Kidney (tissue), 14 donors: ENCODE data around the gene TRAPPC12. TPM values are rescaled to one million over a fixed set of nuclear protein-coding genes. Genes with fewer than 3 reads are reported as not detected.

Experiments used
- DNase-seq, 5 donors: peaks; one replicate each; pipeline ENCODE4 v3.0.0-alpha.2; 2013 to 2020
- FAIRE-seq: peaks from 2 replicates; lab custom pipeline; 2012; peaks lifted over from hg19 to GRCh38; lab: Jason Lieb, UNC
- H3K27ac ChIP-seq, 2 donors: one replicate each; pipeline ENCODE4 v1.7.0; 2013; ENCODE audit warnings: low read depth in 2 of 2, low read length in 2 of 2, inconsistent platforms in 1 of 2
- H3K27me3 ChIP-seq: one replicate; pipeline ENCODE4 v1.7.1; 2013; ENCODE audit warnings: low read length, inconsistent platforms; ENCODE audit not compliant: control insufficient read depth, insufficient read depth
- H3K36me3 ChIP-seq, 3 donors: one replicate each; pipeline versions ENCODE4 v1.7.0 to v1.7.1; 2013; ENCODE audit warnings: low read length in 3 of 3, control low read depth in 1 of 3, inconsistent platforms in 1 of 3; ENCODE audit not compliant: insufficient read depth in 3 of 3, control insufficient read depth in 2 of 3
- H3K4me1 ChIP-seq, 3 donors: one replicate each; pipeline versions ENCODE4 v1.7.0 to v1.7.1; 2013; ENCODE audit warnings: low read length in 3 of 3, inconsistent platforms in 1 of 3, low read depth in 1 of 3; ENCODE audit not compliant: control insufficient read depth in 2 of 3, insufficient read depth in 2 of 3
- H3K4me3 ChIP-seq, 3 donors: one replicate each; pipeline versions ENCODE4 v1.7.0 to v1.8.1; 2013; ENCODE audit warnings: low read length in 3 of 3, control low read depth in 1 of 3, inconsistent platforms in 1 of 3
- H3K9ac ChIP-seq, 3 donors: one replicate each; pipeline versions ENCODE4 v1.7.0 to v1.7.1; 2013; ENCODE audit warnings: low read length in 3 of 3, control low read depth in 1 of 3, inconsistent platforms in 1 of 3
- H3K9me3 ChIP-seq, 3 donors: one replicate each; pipeline versions ENCODE4 v1.7.0 to v1.7.1; 2013; ENCODE audit warnings: low read length in 3 of 3, control low read depth in 1 of 3, inconsistent platforms in 1 of 3; ENCODE audit not compliant: control insufficient read depth in 2 of 3, insufficient read depth in 1 of 3
- intact Hi-C: fragments of 100-400 bp; cut with DNase I; formaldehyde crosslinking; loops from one replicate; pipeline ENCODE4 v1.11.1; 2022
- polyA plus RNA-seq: library from polyadenylated mRNA; stranded (reverse); fragments of 350-450 nt; fragmentation: Illumina TruSeq; extraction: RNeasy Lipid Tissue Mini Kit (QIAGEN cat#74804); gene quantifications from one replicate; pipeline ENCODE4 v1.2.3, GENCODE V29; 2014; ENCODE audit warnings: low read depth, low replicate concordance; ENCODE audit not compliant: insufficient read depth
- total RNA-seq: library from RNA; stranded (reverse); fragmentation: NEBNext Ultra II Directional; extraction: Animal tissue kit (Norgen Biotek cat#: 25700); gene quantifications from one replicate; pipeline ENCODE4 v1.2.1, GENCODE V29; 2021
- TF ChIP-seq, protein P1 (sequence below): IDR thresholded peaks from 3 replicates; pipeline ENCODE4 v1.5.1; 2012; ENCODE audit warnings: mild to moderate bottlenecking, moderate library complexity, borderline replicate concordance; ENCODE audit not compliant: insufficient read depth; ENCODE audit errors: extremely low read depth
- donor health status: control.
- donor health status: control.
- donor health status: control.
- donor health status: control.
- donor health status: control.
- donor health status: DM: yes; HTN: yes; CAD: no.
- donor health status: Normal renal cell carcinoma (clear cell type).

TRAPPC12 gene
- total and polyA plus RNA-seq, 2 donors from 2014 or later = 81.6 to 104 TPM

DNA sequence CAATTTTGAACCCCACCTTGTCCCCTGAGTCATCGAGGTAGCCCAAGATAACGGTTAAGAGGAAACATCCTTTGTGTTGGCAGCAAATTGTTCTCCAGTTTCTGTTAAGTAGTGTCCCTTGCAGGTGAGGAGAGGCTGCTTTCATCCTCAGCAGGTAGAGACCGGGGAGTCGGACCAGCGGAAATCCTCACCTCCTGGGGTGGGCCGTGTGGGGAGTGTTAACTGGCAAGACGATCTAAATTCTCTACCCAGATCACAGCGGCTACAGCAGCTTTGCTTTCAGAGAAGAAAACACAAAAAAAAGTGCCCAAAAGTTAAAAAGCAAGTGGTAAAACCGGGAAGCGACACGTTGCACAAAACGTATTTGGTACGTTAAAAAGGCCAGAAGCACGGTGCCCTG lies 76.6 kb downstream of the TRAPPC12 start:
- intact Hi-C loops = no loop called here
- H3K9me3 ChIP-seq = no peaks in the 10 kb centered on the region
- H3K27ac ChIP-seq = no peak overlapping the region
- TF ChIP-seq, protein P1, sequence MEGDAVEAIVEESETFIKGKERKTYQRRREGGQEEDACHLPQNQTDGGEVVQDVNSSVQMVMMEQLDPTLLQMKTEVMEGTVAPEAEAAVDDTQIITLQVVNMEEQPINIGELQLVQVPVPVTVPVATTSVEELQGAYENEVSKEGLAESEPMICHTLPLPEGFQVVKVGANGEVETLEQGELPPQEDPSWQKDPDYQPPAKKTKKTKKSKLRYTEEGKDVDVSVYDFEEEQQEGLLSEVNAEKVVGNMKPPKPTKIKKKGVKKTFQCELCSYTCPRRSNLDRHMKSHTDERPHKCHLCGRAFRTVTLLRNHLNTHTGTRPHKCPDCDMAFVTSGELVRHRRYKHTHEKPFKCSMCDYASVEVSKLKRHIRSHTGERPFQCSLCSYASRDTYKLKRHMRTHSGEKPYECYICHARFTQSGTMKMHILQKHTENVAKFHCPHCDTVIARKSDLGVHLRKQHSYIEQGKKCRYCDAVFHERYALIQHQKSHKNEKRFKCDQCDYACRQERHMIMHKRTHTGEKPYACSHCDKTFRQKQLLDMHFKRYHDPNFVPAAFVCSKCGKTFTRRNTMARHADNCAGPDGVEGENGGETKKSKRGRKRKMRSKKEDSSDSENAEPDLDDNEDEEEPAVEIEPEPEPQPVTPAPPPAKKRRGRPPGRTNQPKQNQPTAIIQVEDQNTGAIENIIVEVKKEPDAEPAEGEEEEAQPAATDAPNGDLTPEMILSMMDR = no peak
- no peak overlapping the region for H3K9ac ChIP-seq
- H3K36me3 ChIP-seq = peaks cover 2 to 19% (median 11%) of the 10 kb centered on the region in 3 donors
- FAIRE-seq = no peak
- no peak overlapping the region for H3K4me3 ChIP-seq
- no peaks in the 10 kb centered on the region for H3K27me3 ChIP-seq
- no peak for DNase-seq
- peaks cover 0 to 4% (median 0%) of the 10 kb centered on the region in 3 donors for H3K4me1 ChIP-seq

DNA sequence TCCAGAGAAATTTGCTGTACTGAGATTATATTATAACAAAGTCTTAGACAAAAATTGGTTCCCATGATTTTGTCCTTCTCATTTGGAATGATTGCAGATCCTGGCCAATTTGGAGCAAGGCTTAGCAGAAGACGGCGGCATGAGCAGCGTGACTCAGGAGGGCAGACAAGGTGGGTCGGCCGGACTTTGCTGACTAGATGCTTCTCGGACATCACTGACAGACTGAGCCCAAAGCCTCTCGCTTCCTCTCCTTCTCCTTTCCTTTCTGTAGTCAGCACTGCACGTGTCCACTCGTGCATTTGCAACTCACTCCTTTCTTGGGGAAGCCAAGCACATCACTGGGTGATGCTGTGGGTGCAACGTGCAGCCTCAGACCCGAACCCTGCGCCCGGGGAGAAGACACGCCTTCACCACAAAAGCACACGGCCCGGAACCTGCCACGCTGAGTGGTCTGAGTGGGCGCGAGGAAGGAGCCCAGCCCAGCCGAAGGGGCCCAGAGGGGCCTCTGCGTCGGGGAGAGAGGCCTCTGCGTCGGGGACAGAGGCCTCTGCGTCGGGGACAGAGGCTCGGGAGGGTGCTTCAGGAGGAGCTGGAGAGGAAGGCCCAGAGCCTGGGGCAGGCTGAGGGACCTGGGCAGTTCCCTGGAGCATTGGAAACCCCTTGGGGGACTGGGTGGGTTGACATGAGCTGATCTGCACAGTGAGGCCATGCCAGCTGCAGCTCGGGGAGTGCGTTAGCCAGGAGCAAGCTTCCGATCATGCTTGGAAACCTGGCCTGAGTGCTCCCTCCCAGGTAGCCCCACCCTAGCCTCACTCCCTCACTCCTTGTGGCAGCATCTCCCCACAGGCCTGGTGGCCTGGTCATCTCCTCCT lies 78.3 kb downstream of the TRAPPC12 start:
- TF ChIP-seq, protein P1 = no peak
- intact Hi-C loops = no loop called here

DNA sequence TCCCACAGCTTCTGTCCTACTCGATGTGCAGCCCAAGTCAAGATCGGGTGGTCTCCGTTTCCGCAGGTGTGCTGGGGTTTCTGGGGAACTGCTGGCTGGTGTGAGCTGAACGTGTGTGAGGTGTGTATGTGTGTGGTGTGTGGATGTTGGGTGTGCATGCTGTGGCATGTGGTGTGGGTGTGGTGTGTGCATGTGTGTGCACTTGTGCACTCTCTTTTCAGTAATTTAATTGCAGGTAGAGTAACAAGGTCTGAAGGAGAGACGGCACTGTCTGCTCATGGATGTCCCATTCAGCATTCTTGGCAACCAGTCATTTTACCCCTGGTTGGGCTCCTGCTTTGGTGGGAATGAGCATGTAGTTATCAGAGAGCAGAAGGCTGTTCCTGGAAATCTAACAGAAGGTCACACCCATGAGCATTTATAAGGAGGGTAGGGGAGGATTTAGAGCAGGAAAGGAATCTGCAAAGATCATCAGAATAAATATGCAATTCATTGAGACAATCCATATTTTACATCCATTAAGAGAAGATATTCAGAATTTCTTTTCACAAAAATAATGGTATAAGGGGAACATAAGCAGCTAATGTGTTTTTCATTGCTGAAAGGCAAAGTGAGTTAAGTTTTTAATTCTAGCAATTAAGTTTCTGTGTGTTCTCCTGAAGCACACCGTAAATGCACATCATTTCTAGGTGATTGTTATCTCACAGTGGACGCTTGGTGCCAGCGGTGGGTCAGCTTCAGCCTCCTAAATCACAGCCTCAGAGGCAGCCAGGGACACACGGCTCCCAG lies 79.1 kb downstream of the TRAPPC12 start:
- H3K4me3 ChIP-seq = no peak overlapping the region
- no peaks in the 10 kb centered on the region for H3K27me3 ChIP-seq
- no peak overlapping the region for H3K27ac ChIP-seq
- no peaks in the 10 kb centered on the region for H3K9me3 ChIP-seq
- no peak for DNase-seq
- intact Hi-C loops = no loop called here
- peaks cover 2 to 19% (median 11%) of the 10 kb centered on the region in 3 donors for H3K36me3 ChIP-seq
- TF ChIP-seq, protein P1 = no peak
- H3K9ac ChIP-seq = no peak overlapping the region
- peaks cover 0 to 9% (median 0%) of the 10 kb centered on the region in 3 donors for H3K4me1 ChIP-seq
- FAIRE-seq = no peak

More for the DNA sequence above, 78.3 kb downstream of the TRAPPC12 start:
- Histone ChIP-seq H3K9ac (no peak overlapping the region), H3K4me3 (no peak overlapping the region), H3K9me3 (no peaks in the 10 kb centered on the region), H3K27me3 (no peaks in the 10 kb centered on the region), H3K27ac (no peak overlapping the region), H3K4me1 (peaks cover 0 to 9% (median 0%) of the 10 kb centered on the region in 3 donors), H3K36me3 (peaks cover 2 to 19% (median 11%) of the 10 kb centered on the region in 3 donors)
- DNase-seq (no peak), FAIRE-seq (no peak)
